Measurements from ENCODE around the gene MIF4GD.

The MIF4GD gene

DNA sequence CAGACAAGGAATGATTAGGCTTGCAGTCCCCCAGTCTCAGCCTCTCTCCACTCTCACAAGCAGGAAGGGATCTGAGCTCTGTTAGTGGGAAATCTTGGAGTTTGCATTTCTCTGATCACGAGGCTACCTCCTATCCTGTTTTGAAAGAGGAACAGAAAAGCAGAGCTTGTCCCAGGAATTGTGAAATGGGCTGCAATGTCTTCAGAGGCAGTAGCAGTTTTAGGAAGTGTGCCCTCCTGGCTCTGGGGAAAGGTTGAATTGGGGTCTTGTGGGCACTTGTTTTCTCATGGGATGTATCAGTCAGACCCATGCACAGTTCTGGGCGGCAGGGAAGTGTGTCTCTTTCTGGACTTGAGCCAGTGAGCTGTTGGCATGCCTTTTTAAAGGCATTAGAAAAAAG lies 42.7 kb downstream of the MIF4GD start:
- peaks cover 69% of the 10 kb centered on the region for H3K36me3 Mint-ChIP-seq (ENCODE audit: low read depth)
- H3K27ac Mint-ChIP-seq, result no peak overlapping the region
- no peak overlapping the region for H3K4me3 Mint-ChIP-seq
- H3K27me3 Mint-ChIP-seq (ENCODE audit: low read depth, poor library complexity), result no peaks in the 10 kb centered on the region
- TF ChIP-seq, protein P1, sequence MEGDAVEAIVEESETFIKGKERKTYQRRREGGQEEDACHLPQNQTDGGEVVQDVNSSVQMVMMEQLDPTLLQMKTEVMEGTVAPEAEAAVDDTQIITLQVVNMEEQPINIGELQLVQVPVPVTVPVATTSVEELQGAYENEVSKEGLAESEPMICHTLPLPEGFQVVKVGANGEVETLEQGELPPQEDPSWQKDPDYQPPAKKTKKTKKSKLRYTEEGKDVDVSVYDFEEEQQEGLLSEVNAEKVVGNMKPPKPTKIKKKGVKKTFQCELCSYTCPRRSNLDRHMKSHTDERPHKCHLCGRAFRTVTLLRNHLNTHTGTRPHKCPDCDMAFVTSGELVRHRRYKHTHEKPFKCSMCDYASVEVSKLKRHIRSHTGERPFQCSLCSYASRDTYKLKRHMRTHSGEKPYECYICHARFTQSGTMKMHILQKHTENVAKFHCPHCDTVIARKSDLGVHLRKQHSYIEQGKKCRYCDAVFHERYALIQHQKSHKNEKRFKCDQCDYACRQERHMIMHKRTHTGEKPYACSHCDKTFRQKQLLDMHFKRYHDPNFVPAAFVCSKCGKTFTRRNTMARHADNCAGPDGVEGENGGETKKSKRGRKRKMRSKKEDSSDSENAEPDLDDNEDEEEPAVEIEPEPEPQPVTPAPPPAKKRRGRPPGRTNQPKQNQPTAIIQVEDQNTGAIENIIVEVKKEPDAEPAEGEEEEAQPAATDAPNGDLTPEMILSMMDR (IDR thresholded peaks at IDR 0.05), result no peak
- no peaks in the 10 kb centered on the region for H3K4me1 Mint-ChIP-seq
- H3K9me3 Mint-ChIP-seq, result no peaks in the 10 kb centered on the region
- DNase-seq, result no peak

DNA sequence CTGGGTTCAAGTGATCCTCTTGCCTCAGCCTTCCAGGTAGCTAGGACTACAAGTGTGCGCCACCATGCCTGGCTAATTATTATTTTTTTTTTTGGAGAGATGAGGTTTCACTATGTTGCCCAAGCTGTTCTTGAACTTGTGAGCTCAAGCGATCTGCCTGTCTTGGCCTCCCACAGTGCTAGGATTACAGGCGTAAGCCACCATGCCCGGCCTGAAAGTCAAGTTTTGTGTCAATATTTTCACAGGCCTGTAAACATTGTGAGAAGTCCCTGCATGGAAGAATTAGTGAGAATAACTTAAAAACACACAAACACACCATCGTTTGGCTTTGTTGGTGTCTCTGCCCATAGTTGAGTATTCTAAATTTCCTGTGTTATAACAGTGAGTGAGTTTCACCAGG lies 43.3 kb downstream of the MIF4GD start:
- TF ChIP-seq, protein P1 (IDR thresholded peaks at IDR 0.05), result no peak
- DNase-seq, result no peak
- H3K27ac Mint-ChIP-seq, result no peak overlapping the region

DNA sequence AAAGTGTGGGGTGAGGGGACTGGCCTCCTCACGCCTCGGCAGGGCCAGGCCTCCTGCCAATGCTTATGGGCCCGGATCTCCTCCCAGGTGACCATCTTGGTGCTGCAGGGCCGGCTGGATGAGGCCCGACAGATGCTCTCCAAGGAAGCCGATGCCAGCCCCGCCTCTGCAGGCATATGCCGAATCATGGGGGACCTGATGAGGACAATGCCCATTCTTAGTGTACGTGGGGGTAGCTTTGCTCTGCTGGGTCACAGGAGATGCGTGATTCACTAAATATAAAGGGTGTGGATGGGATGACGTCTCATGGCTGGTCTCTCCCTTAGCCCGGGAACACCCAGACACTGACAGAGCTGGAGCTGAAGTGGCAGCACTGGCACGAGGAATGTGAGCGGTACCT lies 46.0 kb downstream of the MIF4GD start:
- no peak overlapping the region for H3K27ac Mint-ChIP-seq
- no peaks in the 10 kb centered on the region for H3K27me3 Mint-ChIP-seq (ENCODE audit: low read depth, poor library complexity)
- H3K4me1 Mint-ChIP-seq, result no peaks in the 10 kb centered on the region
- TF ChIP-seq, protein P1 (IDR thresholded peaks at IDR 0.05), result no peak
- no peak for DNase-seq
- H3K4me3 Mint-ChIP-seq, result no peak overlapping the region
- no peaks in the 10 kb centered on the region for H3K9me3 Mint-ChIP-seq
- peaks cover 59% of the 10 kb centered on the region for H3K36me3 Mint-ChIP-seq (ENCODE audit: low read depth)

More for the DNA sequence above, 43.3 kb downstream of the MIF4GD start:
- no peaks in the 10 kb centered on the region for H3K27me3 Mint-ChIP-seq (ENCODE audit: low read depth, poor library complexity)
- H3K4me1 Mint-ChIP-seq, result no peaks in the 10 kb centered on the region
- peaks cover 68% of the 10 kb centered on the region for H3K36me3 Mint-ChIP-seq (ENCODE audit: low read depth)
- no peak overlapping the region for H3K4me3 Mint-ChIP-seq
- no peaks in the 10 kb centered on the region for H3K9me3 Mint-ChIP-seq

DNA sequence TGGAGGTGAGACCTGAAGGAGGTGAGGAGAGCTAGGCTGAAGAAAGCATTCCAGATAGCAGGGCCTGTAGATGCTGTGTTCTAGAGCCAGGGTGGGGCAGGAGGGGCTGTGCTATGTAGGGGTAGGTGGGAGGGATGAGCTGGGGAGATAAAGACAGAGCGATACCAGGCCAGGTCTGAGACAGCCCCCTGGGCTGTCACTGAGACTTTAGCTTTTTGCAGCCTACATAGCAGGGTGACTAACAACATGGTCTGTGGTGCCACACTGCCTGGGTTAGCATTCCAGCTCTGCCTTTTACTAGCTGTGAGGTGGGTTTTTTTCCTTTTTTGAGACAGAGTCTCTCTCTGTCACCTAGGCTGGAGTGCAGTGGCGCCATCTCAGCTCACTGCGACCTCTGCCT lies 51.2 kb downstream of the MIF4GD start:
- H3K4me1 Mint-ChIP-seq, result no peaks in the 10 kb centered on the region
- H3K27ac Mint-ChIP-seq, result no peak overlapping the region
- no peaks in the 10 kb centered on the region for H3K27me3 Mint-ChIP-seq (ENCODE audit: low read depth, poor library complexity)
- H3K36me3 Mint-ChIP-seq (ENCODE audit: low read depth), result peaks cover 68% of the 10 kb centered on the region
- no peak for DNase-seq
- TF ChIP-seq, protein P1 (IDR thresholded peaks at IDR 0.05), result no peak
- H3K9me3 Mint-ChIP-seq, result no peaks in the 10 kb centered on the region
- no peak overlapping the region for H3K4me3 Mint-ChIP-seq

DNA sequence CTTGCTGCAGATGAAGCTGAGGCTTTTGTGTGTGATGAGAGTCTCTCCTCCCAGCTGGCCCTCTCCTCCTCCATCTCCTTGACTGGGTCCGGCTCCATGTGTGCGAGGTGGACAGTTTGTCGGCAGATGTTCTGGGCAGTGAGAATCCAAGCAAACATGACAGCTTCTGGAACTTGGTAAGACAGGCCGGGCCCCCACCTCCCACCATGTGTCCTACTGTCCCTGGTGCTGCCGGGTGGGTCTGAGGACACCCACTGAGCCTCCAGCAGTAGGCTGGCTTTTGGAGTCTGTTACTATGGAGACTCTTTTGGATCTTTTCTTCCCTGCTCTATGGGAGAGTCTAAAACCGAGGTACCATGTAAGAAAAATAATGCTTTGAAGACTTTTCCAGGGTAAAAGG lies 52.9 kb downstream of the MIF4GD start:
- no peak for DNase-seq
- peaks cover 66% of the 10 kb centered on the region for H3K36me3 Mint-ChIP-seq (ENCODE audit: low read depth)
- no peak overlapping the region for H3K4me3 Mint-ChIP-seq
- no peaks in the 10 kb centered on the region for H3K4me1 Mint-ChIP-seq
- TF ChIP-seq, protein P1 (IDR thresholded peaks at IDR 0.05), result no peak
- no peaks in the 10 kb centered on the region for H3K9me3 Mint-ChIP-seq
- no peaks in the 10 kb centered on the region for H3K27me3 Mint-ChIP-seq (ENCODE audit: low read depth, poor library complexity)
- H3K27ac Mint-ChIP-seq, result no peak overlapping the region
